Activated CD8-positive, alpha-beta T cell treated with anti-CD3 and anti-CD28 coated beads for 36 hours (primary cell): ENCODE results near the gene TH. TPM values are rescaled to one million over a fixed set of nuclear protein-coding genes. Genes with fewer than 3 reads are reported as not detected.

Experiments used
- ATAC-seq: fragments of 200-7000 bp; cut with Tn5 transposase; one replicate; pipeline ENCODE4 v1.10.0; 2021; ENCODE audit warnings: mild to moderate bottlenecking, moderate library complexity
- CTCF ChIA-PET: fragments of 350-600 bp; sonication (Branson Sonifier 250); formaldehyde crosslinking; loops from one replicate; lab custom pipeline; 2021; ENCODE audit warnings: antibody characterized with exemption; lab: Charles Lee
- POLR2A ChIA-PET: fragments of 350-600 bp; sonication (Branson Sonifier 250); formaldehyde crosslinking; loops from one replicate; lab custom pipeline; 2021; ENCODE audit warnings: antibody characterized with exemption; lab: Charles Lee
- DNase-seq: peaks from one replicate; pipeline ENCODE4 v3.0.0-alpha.2; 2020
- H3K27ac Mint-ChIP-seq: one replicate; pipeline ENCODE4 v1.8.0; 2021; ENCODE audit warnings: mild to moderate bottlenecking, mixed read lengths
- H3K27me3 Mint-ChIP-seq: one replicate; pipeline ENCODE4 v1.8.0; 2021; ENCODE audit warnings: mixed read lengths
- H3K36me3 Mint-ChIP-seq: one replicate; pipeline ENCODE4 v1.8.0; 2021; ENCODE audit warnings: low read depth, mixed read lengths
- H3K4me1 Mint-ChIP-seq: one replicate; pipeline ENCODE4 v1.8.0; 2021; ENCODE audit warnings: low read depth, mixed read lengths
- H3K4me3 Mint-ChIP-seq: one replicate; pipeline ENCODE4 v1.8.0; 2021; ENCODE audit warnings: mild to moderate bottlenecking, moderate library complexity, mixed read lengths
- H3K9me3 Mint-ChIP-seq: one replicate; pipeline ENCODE4 v1.8.0; 2021; ENCODE audit warnings: mixed read lengths
- intact Hi-C: fragments of 100-400 bp; cut with micrococcal nuclease; formaldehyde crosslinking; loops from one replicate; pipeline ENCODE4 v1.10.0; 2022
- total RNA-seq, 2 experiments: library from RNA; stranded (reverse); gene quantifications; one replicate each; pipeline ENCODE4 v1.2.3, GENCODE V29; 2021
- TF ChIP-seq, protein P1 (sequence below): fragments of 200-600 bp; IDR thresholded peaks from one replicate; pipeline ENCODE4 v1.8.0; 2022; ENCODE audit warnings: antibody characterized with exemption, mild to moderate bottlenecking

Gene TH
- total RNA-seq, 2 experiments from 2014 or later: not detected

DNA sequence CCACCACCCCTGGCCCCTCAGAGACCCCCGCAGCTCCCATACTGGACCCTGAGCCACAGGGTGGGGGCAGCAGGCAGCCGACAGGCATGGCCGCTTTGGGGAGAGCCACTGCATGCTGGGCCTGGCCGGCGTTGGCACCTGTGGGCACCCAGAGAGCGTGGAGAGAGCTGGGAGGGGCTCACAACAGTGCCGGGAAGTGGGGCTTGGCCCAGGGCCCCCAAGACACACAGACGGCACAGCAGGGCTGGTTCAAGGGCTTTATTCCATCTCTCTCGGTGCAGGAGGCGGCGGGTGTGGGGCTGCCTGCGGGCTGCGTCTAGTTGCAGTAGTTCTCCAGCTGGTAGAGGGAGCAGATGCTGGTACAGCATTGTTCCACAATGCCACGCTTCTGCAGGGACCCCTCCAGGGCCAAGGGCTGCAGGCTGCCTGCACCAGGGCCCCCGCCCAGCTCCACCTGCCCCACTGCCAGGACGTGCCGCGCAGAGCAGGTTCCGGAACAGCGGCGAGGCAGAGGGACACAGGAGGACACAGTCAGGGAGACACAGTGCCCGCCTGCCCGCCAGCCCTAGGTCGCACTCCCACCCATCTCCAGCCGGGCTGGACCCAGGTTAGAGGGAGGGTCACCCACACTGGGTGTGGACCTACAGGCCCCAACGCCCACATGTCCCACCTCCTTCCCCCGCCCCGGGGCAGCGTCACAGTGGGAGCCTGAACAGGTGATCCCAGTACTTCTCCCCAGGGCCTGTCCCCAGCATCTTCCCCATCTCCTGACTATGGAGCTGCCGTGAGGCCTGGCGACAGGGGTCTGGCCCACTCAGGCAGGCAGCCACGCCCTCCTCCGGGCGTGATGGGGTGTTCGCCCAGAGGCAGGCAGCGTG, 11.8 kb downstream of the TH start:
- POLR2A ChIA-PET: no interaction called here
- no peak for DNase-seq
- peaks cover 4% of the 10 kb centered on the region for H3K27me3 Mint-ChIP-seq
- CTCF ChIA-PET: interaction anchor here (1.0 to 19.5 kb wide), 5 partner anchors 8 to 507 kb away, joined by 3 to 518 read pairs (median 5); no protein-coding TSS in a partner anchor
- intact Hi-C loops: loop anchor here (10.0 kb wide), 1 partner anchor 275 kb away; no protein-coding TSS in a partner anchor
- TF ChIP-seq, protein P1, sequence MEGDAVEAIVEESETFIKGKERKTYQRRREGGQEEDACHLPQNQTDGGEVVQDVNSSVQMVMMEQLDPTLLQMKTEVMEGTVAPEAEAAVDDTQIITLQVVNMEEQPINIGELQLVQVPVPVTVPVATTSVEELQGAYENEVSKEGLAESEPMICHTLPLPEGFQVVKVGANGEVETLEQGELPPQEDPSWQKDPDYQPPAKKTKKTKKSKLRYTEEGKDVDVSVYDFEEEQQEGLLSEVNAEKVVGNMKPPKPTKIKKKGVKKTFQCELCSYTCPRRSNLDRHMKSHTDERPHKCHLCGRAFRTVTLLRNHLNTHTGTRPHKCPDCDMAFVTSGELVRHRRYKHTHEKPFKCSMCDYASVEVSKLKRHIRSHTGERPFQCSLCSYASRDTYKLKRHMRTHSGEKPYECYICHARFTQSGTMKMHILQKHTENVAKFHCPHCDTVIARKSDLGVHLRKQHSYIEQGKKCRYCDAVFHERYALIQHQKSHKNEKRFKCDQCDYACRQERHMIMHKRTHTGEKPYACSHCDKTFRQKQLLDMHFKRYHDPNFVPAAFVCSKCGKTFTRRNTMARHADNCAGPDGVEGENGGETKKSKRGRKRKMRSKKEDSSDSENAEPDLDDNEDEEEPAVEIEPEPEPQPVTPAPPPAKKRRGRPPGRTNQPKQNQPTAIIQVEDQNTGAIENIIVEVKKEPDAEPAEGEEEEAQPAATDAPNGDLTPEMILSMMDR: no peak
- H3K4me3 Mint-ChIP-seq: no peak overlapping the region
- no peaks in the 10 kb centered on the region for H3K36me3 Mint-ChIP-seq
- no peaks in the 10 kb centered on the region for H3K9me3 Mint-ChIP-seq
- H3K4me1 Mint-ChIP-seq: no peaks in the 10 kb centered on the region
- no peak for ATAC-seq
- no peak overlapping the region for H3K27ac Mint-ChIP-seq

DNA sequence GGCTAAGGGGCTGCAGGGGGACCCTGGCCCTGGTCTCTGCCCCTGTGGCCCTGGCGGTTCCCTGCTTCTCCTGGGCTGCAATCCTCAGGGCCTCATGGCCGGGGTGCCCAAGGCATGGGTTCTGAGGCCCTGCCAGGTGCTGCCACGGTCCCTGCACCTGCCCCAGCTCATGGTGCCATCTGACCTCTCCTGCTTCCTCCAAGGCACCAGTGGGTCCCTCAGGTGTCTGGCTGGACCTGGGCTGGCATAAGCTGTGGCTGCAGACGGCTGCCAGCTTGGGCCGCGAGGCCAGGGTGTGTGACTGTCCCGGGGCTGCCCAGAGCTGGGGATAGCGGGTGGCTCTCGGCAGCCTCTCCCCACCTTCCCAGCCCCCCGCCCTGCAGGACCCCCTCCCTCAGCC, 12.6 kb downstream of the TH start:
- CTCF ChIA-PET: interaction anchor here (1.7 to 19.5 kb wide), 2 partner anchors 125 to 506 kb away, joined by 6 to 518 read pairs; no protein-coding TSS in a partner anchor
- H3K4me3 Mint-ChIP-seq: no peak overlapping the region

DNA sequence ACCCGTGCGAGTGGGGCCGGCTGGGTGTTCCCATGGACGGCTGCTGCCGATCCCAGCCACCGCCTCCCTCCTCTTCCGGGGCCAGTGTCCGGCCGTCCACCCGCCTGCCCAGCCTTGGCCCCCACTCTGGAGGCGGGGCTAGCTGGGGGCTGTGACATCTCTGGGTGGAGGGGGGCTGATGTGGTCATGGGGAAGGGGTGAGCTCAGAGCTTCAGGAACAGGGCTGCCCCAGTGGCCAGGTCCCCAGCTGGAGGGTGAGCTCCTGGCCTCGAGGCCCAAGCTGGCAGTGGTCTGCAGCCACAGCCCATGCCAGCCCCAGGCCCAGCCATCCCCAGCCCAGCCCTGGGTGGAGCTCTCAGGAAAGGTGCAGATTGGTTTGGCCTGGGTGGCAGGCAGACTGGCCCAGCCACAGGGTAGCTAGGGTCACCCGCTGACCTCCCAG, 13.3 kb downstream of the TH start:
- no peaks in the 10 kb centered on the region for H3K9me3 Mint-ChIP-seq
- TF ChIP-seq, protein P1: no peak
- no peaks in the 10 kb centered on the region for H3K36me3 Mint-ChIP-seq
- H3K4me3 Mint-ChIP-seq: no peak overlapping the region
- H3K27ac Mint-ChIP-seq: no peak overlapping the region
- peaks cover 1% of the 10 kb centered on the region for H3K27me3 Mint-ChIP-seq
- H3K4me1 Mint-ChIP-seq: no peaks in the 10 kb centered on the region
- no peak for ATAC-seq
- ChIA-PET POLR2A (no interaction called here), CTCF (interaction anchor here (1.7 to 19.5 kb wide), 3 partner anchors 125 to 506 kb away, joined by 3 to 518 read pairs (median 6); no protein-coding TSS in a partner anchor)
- intact Hi-C loops: loop anchor here (10.0 kb wide), 1 partner anchor 274 kb away; no protein-coding TSS in a partner anchor
- DNase-seq: no peak

More for the DNA sequence above, 12.6 kb downstream of the TH start:
- Mint-ChIP-seq H3K36me3 (no peaks in the 10 kb centered on the region), H3K4me1 (no peaks in the 10 kb centered on the region), H3K27me3 (peaks cover 4% of the 10 kb centered on the region), H3K9me3 (no peaks in the 10 kb centered on the region), H3K27ac (no peak overlapping the region)
- DNase-seq (no peak), ATAC-seq (no peak)
- intact Hi-C loops: loop anchor here (10.0 kb wide), 1 partner anchor 274 kb away; no protein-coding TSS in a partner anchor
- TF ChIP-seq, protein P1: no peak
- POLR2A ChIA-PET: no interaction called here

DNA sequence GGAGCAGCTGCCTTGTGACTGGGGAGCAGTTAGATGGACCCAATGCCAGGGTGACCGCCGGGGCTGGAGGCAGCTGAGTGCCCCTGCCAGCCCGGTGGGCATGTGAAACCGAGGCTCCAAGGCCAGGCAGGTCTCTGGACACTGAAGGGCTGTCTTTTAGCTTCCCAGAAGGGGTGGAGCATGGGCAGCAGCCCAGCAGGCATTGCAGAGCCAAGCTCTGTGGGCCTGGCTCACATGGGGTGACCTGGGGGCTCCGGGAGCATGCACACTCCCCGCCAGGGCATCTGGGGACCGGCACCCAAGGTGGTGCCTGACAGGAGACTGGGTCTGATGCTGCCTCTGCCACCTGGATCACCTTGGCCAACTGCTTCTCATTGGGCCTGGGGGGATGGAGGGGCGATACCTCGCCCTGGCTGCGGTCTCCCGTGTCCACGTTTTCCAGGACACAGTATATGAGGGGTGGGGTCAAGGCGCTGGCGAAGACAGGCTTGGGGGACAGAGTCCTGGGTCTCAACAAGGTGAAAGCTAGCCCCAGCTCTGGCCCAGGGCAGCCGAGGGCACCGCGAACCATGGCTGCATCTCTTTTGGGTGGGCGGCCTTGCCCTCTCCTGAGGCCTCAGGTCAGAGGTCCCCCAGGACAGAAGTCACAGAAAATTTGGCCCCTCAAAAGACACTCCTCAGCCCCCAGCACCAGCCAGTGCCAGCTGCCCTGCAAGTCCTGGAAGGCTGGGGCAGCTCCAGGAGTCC, 14.1 kb downstream of the TH start:
- H3K4me3 Mint-ChIP-seq: no peak overlapping the region
- H3K9me3 Mint-ChIP-seq: no peaks in the 10 kb centered on the region
- intact Hi-C loops: loop anchor here (10.0 kb wide), 1 partner anchor 273 kb away; no protein-coding TSS in a partner anchor
- TF ChIP-seq, protein P1: no peak
- no peaks in the 10 kb centered on the region for H3K36me3 Mint-ChIP-seq
- no peaks in the 10 kb centered on the region for H3K27me3 Mint-ChIP-seq
- no peak for ATAC-seq
- no peaks in the 10 kb centered on the region for H3K4me1 Mint-ChIP-seq
- CTCF ChIA-PET: interaction anchor here (1.7 to 19.5 kb wide), 3 partner anchors 124 to 505 kb away, joined by 3 to 518 read pairs (median 7); no protein-coding TSS in a partner anchor
- POLR2A ChIA-PET: no interaction called here
- no peak overlapping the region for H3K27ac Mint-ChIP-seq
- no peak for DNase-seq
